NB4 (cell line): ENCODE measurements around the gene COL5A1.

Experiments used
- DNase-seq: peaks from one replicate; pipeline ENCODE4 v3.0.0; 2010; ENCODE audit warnings: low read depth
- H3K4me3 ChIP-seq: one replicate; pipeline ENCODE4 v1.5.1; 2011; ENCODE audit warnings: mild to moderate bottlenecking, low read depth, low read length, moderate library complexity
- MYC ChIP-seq: IDR thresholded peaks from 2 replicates; pipeline ENCODE4 v1.6.1; 2011; ENCODE audit warnings: low read depth, low read length
- POLR2A ChIP-seq: IDR thresholded peaks from 2 replicates; pipeline ENCODE4 v1.6.1; 2011; ENCODE audit warnings: mild to moderate bottlenecking; ENCODE audit not compliant: insufficient read length; ENCODE audit errors: extremely low read depth
- TF ChIP-seq, protein P1 (sequence below): IDR thresholded peaks from one replicate; pipeline ENCODE4 v1.5.1; 2012; ENCODE audit warnings: low read depth, low read length
- TF ChIP-seq, protein P2 (sequence below): IDR thresholded peaks from 2 replicates; pipeline ENCODE4 v1.6.1; 2011; ENCODE audit warnings: low read depth, low read length

Gene COL5A1

DNA sequence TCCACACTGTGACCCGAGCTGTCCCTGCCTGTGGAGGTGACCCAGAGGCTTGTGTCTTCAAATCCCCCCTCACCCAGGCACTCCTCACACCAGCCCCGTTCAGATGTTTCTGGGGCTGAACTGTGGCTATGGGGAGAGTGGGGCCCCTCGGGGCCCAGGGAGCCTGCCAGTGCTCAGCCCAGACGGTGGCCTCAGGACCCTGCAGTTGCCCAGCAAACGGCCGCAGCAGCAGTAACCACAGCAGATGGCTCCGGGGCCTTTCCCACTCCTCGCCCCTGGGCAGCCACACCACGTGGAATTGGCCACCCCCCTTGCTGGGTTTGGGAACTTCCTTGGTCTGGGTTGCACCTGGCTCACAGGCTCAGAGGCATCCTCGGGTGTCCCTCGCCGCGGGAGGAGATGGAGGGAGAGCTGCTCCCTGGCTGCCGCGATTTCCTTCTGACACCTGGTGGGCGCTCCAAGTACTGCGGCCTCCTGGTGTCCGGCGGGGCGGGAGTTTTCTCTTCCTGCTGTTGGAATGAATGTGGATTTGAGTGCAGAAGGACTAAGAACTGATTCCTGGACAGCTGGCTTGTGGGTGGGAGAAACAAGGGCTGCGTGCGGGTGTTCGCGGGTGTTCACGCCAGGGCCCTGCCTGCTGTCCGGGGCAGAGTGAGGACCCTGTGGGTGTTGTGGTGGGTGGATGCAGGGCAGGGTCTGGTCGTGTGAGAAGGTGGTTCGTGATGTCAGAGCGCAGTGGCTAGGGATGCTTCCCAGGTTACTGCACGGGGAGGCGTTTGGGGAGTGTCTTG lies 97.5 kb downstream of the COL5A1 start:
- DNase-seq: peak; percentile 41
- TF ChIP-seq, protein P1, sequence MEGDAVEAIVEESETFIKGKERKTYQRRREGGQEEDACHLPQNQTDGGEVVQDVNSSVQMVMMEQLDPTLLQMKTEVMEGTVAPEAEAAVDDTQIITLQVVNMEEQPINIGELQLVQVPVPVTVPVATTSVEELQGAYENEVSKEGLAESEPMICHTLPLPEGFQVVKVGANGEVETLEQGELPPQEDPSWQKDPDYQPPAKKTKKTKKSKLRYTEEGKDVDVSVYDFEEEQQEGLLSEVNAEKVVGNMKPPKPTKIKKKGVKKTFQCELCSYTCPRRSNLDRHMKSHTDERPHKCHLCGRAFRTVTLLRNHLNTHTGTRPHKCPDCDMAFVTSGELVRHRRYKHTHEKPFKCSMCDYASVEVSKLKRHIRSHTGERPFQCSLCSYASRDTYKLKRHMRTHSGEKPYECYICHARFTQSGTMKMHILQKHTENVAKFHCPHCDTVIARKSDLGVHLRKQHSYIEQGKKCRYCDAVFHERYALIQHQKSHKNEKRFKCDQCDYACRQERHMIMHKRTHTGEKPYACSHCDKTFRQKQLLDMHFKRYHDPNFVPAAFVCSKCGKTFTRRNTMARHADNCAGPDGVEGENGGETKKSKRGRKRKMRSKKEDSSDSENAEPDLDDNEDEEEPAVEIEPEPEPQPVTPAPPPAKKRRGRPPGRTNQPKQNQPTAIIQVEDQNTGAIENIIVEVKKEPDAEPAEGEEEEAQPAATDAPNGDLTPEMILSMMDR: peak; percentile 70
- TF ChIP-seq MYC (no peak), POLR2A (no peak)
- TF ChIP-seq, protein P2, sequence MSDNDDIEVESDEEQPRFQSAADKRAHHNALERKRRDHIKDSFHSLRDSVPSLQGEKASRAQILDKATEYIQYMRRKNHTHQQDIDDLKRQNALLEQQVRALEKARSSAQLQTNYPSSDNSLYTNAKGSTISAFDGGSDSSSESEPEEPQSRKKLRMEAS: no peak
- no peak overlapping the region for H3K4me3 ChIP-seq

- H3K4me3 ChIP-seq: no peak overlapping the region
- TF ChIP-seq, protein P1: no peak
- TF ChIP-seq, protein P2: no peak
- TF ChIP-seq MYC (no peak), POLR2A (no peak)
- DNase-seq: no peak
Observed at GRCh38 chr9:134739660-134739968, 98.0 kb downstream of the COL5A1 start.

GRCh38 chr9:134740071-134740470 lies 98.5 kb downstream of the COL5A1 start:
- no peak overlapping the region for H3K4me3 ChIP-seq
- TF ChIP-seq, protein P1: no peak
- TF ChIP-seq MYC: no peak
- no peak for TF ChIP-seq POLR2A
- TF ChIP-seq, protein P2: no peak
- DNase-seq: no peak

DNA sequence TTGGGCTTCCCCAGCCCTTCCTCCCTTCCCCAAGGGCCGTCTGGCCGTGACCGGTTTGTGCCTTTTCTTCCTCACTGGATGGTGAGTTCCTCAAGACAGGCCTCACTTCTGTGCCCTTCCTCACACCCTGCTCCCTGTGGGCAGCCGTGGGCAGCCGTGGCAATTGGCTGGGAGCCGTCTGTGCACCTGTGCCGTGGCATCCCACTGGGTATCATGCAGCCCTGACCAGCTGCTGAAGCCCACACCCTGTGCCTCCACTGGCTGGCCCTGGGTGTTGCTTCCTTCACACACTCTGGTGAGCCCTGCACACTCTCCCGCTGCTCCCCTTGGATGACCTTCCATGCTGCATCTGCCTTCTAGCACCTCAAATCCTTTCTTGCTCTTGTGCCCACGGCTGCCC lies 100.2 kb downstream of the COL5A1 start:
- DNase-seq: no peak
- no peak overlapping the region for H3K4me3 ChIP-seq
- TF ChIP-seq, protein P2: no peak
- TF ChIP-seq MYC: no peak
- no peak for TF ChIP-seq POLR2A
- TF ChIP-seq, protein P1: no peak

DNA sequence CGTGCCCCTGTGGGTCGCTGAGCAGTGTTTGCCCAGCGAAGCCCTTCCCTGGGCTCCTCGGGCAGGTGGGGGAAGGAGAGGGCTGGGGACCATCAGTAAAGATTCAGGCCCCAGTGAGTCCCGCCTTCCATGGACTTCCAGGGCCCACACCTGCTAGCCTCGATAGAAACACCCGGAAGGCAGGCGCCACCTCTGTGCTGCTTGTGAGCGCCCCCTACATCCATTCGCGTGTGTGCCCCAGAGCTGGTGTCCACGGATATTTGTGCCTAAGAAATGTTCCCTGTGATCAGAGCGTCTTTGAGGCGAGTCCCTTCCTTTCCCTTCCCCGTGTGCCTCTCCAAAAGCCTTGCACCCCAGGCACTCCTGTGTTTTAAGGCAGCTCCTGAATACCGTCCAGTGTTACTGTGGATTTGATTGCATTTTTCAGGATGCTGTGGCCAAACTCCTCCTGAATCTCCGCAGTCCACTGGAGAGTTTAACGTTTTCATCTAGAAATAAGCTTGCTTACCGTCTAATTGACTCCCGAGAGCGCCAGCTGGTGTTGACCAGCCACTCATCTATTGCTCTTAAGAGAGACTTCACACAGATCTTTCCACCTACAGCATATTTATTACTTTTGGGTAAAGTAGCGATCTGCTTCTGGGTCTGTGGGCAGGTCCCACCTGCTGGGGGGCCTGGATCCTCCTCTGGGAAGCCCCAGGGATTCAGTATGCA lies 101.4 kb downstream of the COL5A1 start:
- DNase-seq: no peak
- TF ChIP-seq, protein P2: no peak
- TF ChIP-seq POLR2A (no peak), MYC (no peak)
- TF ChIP-seq, protein P1: no peak
- no peak overlapping the region for H3K4me3 ChIP-seq
